Body of pancreas (tissue), 4 donors: ENCODE data around the gene PPP1R3C. TPM values are rescaled to one million over a fixed set of nuclear protein-coding genes. Genes with fewer than 3 reads are reported as not detected.

Source experiments
- ATAC-seq: fragments of 150-250 bp; one replicate; pipeline ENCODE4 v1.9.1; 2016
- DNase-seq, 4 donors: peaks; one replicate each; pipeline ENCODE4 v3.0.0-alpha.2; 2019
- H3K27ac ChIP-seq, 4 donors: fragments of 200-600 bp; sonication (generic); 1 replicate in 3 of 4; 2 replicates in 1 of 4; pipeline versions ENCODE4 v1.5.1 to v1.6.1; 2016 to 2019; ENCODE audit warnings: mild to moderate bottlenecking in 1 of 4, mixed read lengths in 1 of 4, moderate library complexity in 1 of 4
- H3K27me3 ChIP-seq, 2 donors: fragments of 200-600 bp; sonication (generic); one replicate each; pipeline ENCODE4 v1.6.0; 2016; ENCODE audit warnings: mild to moderate bottlenecking in 1 of 2
- H3K36me3 ChIP-seq, 2 donors: fragments of 200-600 bp; sonication (generic); replicated peaks in 1 of 2; 2 replicates each; pipeline ENCODE4 v1.5.1; 2016; ENCODE audit warnings: low read depth in 2 of 2; ENCODE audit not compliant: insufficient read depth in 1 of 2
- H3K4me1 ChIP-seq: fragments of 200-600 bp; sonication (generic); one replicate; pipeline ENCODE4 v1.6.0; 2016
- H3K4me3 ChIP-seq, 2 donors: fragments of 200-600 bp; sonication (generic); 1 replicate in 1 of 2; 2 replicates in 1 of 2; pipeline ENCODE4 v1.5.1; 2016 to 2019
- H3K9me3 ChIP-seq, 3 donors: fragments of 200-600 bp; sonication (generic); 1 replicate in 2 of 3; 2 replicates in 1 of 3; pipeline ENCODE4 v1.5.1; 2016
- POLR2A ChIP-seq, 3 donors: fragments of 450-650 bp; IDR thresholded peaks; one replicate each; pipeline ENCODE4 v1.6.1; 2016; ENCODE audit warnings: antibody characterized with exemption in 3 of 3, mild to moderate bottlenecking in 2 of 3
- WGBS, 2 donors: methylation state at CpG; one replicate each; pipeline ENCODE4 v1.1.5; 2017; 5-methylcytosine and 5-hydroxymethylcytosine counted together
- intact Hi-C: fragments of 100-400 bp; cut with DNase I; formaldehyde crosslinking; loops from one replicate; pipeline ENCODE4 v1.15.1; 2023
- total RNA-seq, 2 donors: library from RNA; depleted of rRNA; stranded (reverse); fragments of >200 nt; gene quantifications; one replicate each; pipeline ENCODE4 v1.1.0, GENCODE V29; 2016
- TF ChIP-seq, protein P1 (sequence below), 7 experiments: fragments of 450-650 bp in 4 of 7; fragments of 200-600 bp in 3 of 7; sonication (generic) in 3 of 7; IDR thresholded peaks; one replicate each; pipeline ENCODE4 v1.5.1; 2016 to 2019; ENCODE audit warnings: antibody characterized with exemption in 7 of 7

The PPP1R3C gene
- total RNA-seq, 2 donors from 2014 or later: 9.6 to 15.6 TPM

DNA sequence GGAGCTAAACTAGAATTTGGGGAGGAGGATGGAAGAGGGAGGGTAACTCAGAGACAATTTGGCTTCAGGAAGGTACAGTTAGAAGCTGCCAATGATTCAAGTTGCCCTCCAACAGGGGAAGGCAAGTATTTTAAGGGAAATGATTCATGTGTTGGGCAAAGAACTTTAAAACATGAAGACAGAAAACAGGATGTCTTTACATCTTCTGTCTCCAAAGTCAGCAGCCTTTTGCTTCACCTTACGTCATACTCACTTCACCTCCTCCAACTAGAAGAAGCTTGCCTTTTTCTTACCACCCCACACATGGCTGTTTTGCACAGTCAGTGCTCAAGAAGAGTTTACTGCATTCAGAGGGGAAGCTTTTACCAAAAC lies 36.1 kb downstream of the PPP1R3C start:
- 63 to 73% methylated on average over 1 of the region's 1 CpG for WGBS, 2 donors
- no peaks in the 10 kb centered on the region for H3K36me3 ChIP-seq
- intact Hi-C loops: no loop called here
- no peak for ATAC-seq
- H3K27ac ChIP-seq: peak overlapping the region in 3 of 4 donors; percentile 42 to 66 (median 53)
- no peaks in the 10 kb centered on the region for H3K9me3 ChIP-seq
- no peak overlapping the region for H3K4me3 ChIP-seq
- DNase-seq: no peak
- TF ChIP-seq, protein P1, sequence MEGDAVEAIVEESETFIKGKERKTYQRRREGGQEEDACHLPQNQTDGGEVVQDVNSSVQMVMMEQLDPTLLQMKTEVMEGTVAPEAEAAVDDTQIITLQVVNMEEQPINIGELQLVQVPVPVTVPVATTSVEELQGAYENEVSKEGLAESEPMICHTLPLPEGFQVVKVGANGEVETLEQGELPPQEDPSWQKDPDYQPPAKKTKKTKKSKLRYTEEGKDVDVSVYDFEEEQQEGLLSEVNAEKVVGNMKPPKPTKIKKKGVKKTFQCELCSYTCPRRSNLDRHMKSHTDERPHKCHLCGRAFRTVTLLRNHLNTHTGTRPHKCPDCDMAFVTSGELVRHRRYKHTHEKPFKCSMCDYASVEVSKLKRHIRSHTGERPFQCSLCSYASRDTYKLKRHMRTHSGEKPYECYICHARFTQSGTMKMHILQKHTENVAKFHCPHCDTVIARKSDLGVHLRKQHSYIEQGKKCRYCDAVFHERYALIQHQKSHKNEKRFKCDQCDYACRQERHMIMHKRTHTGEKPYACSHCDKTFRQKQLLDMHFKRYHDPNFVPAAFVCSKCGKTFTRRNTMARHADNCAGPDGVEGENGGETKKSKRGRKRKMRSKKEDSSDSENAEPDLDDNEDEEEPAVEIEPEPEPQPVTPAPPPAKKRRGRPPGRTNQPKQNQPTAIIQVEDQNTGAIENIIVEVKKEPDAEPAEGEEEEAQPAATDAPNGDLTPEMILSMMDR (IDR thresholded peaks at IDR 0.05): no peak
- TF ChIP-seq POLR2A (IDR thresholded peaks at IDR 0.05): no peak
- H3K4me1 ChIP-seq: peaks cover 52% of the 10 kb centered on the region
- no peaks in the 10 kb centered on the region for H3K27me3 ChIP-seq

DNA sequence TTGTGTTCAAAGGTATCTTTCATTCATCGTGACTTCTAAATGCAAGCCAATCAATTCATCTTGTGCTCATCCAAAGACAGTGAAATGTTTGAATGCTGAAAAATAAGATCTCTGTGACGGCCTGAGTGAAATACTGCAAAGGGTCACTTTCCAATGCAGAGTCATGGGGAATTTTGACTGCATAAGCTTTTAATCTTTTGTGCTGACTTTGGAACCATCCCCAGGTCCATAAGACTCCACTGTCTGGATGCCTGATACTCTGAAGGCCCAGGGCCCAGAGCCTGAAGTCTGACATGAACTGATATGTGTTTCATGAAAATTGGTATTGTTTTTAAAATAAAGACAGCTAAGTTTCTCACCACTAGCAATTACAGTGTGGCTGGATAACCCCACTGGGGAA lies 39.0 kb downstream of the PPP1R3C start:
- peak overlapping the region in 1 of 4 donors; percentile 83 for H3K27ac ChIP-seq
- no peak overlapping the region for H3K4me3 ChIP-seq
- H3K27me3 ChIP-seq: no peaks in the 10 kb centered on the region
- 87 to 88% methylated on average over 2 of the region's 2 CpGs for WGBS, 2 donors
- no peaks in the 10 kb centered on the region for H3K36me3 ChIP-seq
- ATAC-seq (no peak), DNase-seq (no peak)
- H3K9me3 ChIP-seq: no peaks in the 10 kb centered on the region
- TF ChIP-seq POLR2A (IDR thresholded peaks at IDR 0.05): no peak
- TF ChIP-seq, protein P1 (IDR thresholded peaks at IDR 0.05): no peak
- H3K4me1 ChIP-seq: peaks cover 81% of the 10 kb centered on the region
- intact Hi-C loops: no loop called here

DNA sequence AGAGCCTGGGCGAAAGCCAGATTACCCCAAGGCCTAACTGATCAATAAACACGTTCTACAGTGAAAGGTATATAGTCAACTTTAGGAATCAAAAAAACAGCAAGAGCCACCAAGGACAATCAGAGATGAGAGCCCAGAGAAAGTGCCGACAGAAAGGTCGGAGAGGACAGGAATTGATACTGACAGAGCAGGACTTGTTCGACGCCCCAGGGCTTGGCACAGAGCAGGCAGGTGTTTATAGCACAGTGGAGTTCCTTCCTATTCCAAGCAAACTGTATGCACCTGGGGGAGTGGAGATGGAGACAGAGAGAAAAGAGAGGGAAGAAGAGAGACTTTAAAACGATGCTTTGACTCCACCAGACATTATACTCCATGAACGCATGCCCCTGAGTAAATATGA lies 39.5 kb downstream of the PPP1R3C start:
- no peak for ATAC-seq
- Histone ChIP-seq H3K4me1 (peaks cover 86% of the 10 kb centered on the region), H3K4me3 (no peak overlapping the region), H3K9me3 (no peaks in the 10 kb centered on the region), H3K27ac (peak overlapping the region; percentile 83 to 89 (median 86)), H3K36me3 (no peaks in the 10 kb centered on the region), H3K27me3 (no peaks in the 10 kb centered on the region)
- 38 to 42% methylated on average over 8 of the region's 8 CpGs for WGBS, 2 donors
- no peak for DNase-seq
- intact Hi-C loops: no loop called here
- TF ChIP-seq, protein P1 (IDR thresholded peaks at IDR 0.05): no peak
- TF ChIP-seq POLR2A (IDR thresholded peaks at IDR 0.05): no peak

DNA sequence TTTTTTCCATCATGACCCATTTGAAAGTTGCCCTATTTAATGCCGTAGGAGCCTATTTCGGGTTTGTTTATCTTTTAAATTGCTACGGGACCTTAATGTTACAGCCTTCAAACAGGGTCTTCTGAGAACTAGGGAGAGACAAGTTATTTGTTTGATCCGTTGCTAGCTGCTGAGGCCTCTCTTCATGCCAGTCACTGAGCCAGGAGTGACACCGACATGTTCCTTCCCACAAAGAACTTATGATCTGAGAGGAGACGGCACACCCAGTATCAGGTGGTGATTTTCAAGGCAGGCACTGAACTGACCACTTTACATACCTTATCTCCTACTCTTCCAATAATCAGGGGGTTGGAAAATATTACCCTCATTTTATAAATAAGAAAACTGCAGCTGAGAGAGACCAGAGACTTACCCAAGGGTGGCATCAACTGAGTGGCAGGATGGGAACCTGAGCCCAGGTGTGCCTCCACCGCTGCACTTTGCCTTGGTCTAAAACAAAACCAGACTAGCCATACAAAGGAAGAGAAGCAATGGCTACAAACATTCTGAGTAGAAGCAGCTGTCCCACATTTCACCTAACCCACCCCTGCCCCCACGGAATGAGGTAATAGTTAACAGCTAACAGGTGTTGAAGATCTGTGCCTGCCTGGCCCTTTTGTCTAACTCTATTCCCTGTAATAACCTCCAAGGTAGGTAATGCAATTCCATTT lies 40.5 kb downstream of the PPP1R3C start:
- Histone ChIP-seq H3K9me3 (no peaks in the 10 kb centered on the region), H3K4me3 (no peak overlapping the region), H3K27ac (peak overlapping the region; percentile 83 to 89 (median 86)), H3K36me3 (no peaks in the 10 kb centered on the region), H3K27me3 (no peaks in the 10 kb centered on the region), H3K4me1 (peaks cover 86% of the 10 kb centered on the region)
- TF ChIP-seq POLR2A (IDR thresholded peaks at IDR 0.05): peak in 2 of 3 donors; percentile 0 to 22
- TF ChIP-seq, protein P1 (IDR thresholded peaks at IDR 0.05): no peak
- ATAC-seq: peak; percentile 54
- WGBS, 2 donors: 29 to 39% methylated on average over 8 of the region's 8 CpGs
- peak; percentile 69 to 84 (median 76) for DNase-seq
- intact Hi-C loops: no loop called here

DNA sequence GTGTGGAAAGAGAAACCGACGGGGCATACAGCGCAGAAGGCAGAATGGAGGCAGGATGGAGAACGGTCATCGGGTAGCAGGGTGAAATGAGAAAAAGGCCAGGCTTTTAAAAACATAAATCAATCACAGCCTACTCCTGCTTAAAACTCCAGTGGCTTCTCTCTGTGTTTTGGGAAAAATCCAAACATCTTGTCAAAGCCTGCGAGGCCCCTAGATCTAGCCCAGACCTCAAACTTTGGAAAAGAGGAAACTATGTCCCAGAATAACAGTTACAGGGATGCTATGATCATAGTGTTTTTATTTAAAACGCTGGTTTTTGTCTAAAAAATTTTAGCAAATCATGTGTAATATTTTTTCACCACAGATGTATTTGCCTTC lies 41.1 kb downstream of the PPP1R3C start:
- intact Hi-C loops: no loop called here
- DNase-seq (no peak), ATAC-seq (no peak)
- WGBS, 2 donors: 18 to 20% methylated on average over 7 of the region's 7 CpGs
- H3K4me3 ChIP-seq: no peak overlapping the region
- no peaks in the 10 kb centered on the region for H3K9me3 ChIP-seq
- H3K4me1 ChIP-seq: peaks cover 84% of the 10 kb centered on the region
- no peaks in the 10 kb centered on the region for H3K36me3 ChIP-seq
- H3K27me3 ChIP-seq: no peaks in the 10 kb centered on the region
- TF ChIP-seq, protein P1 (IDR thresholded peaks at IDR 0.05): no peak
- TF ChIP-seq POLR2A (IDR thresholded peaks at IDR 0.05): no peak
- peak overlapping the region; percentile 76 to 89 (median 85) for H3K27ac ChIP-seq
